PC-9 (cell line): ENCODE data around the gene NFIA. TPM values are rescaled to one million over a fixed set of nuclear protein-coding genes. Genes with fewer than 3 reads are reported as not detected.

Experiments
- BruUV-seq: library from RNA; stranded (reverse); fragments of 400-500 nt; replicated peaks from 2 replicates; lab custom pipeline; 2021; lab: Mats Ljungman, UMichigan
- CTCF ChIA-PET: fragments of 300-600 bp; sonication (Branson Sonifier 250); formaldehyde crosslinking; loops from one replicate; lab custom pipeline; 2022; ENCODE audit warnings: antibody characterized with exemption; lab: Charles Lee
- POLR2A ChIA-PET: fragments of 300-600 bp; sonication (Branson Sonifier 250); formaldehyde crosslinking; loops from one replicate; lab custom pipeline; 2022; ENCODE audit warnings: antibody characterized with exemption; ENCODE audit not compliant: unreplicated experiment; lab: Charles Lee
- DNase-seq, 2 experiments: peaks; one replicate each; pipeline versions ENCODE4 v3.0.0 to v3.0.0-alpha.2; 2015 to 2022; ENCODE audit warnings: mixed read lengths in 1 of 2
- H2AFZ ChIP-seq: fragments of 200-600 bp; sonication (generic); 2 replicates; pipeline ENCODE4 v1.8.1; 2017; ENCODE audit warnings: antibody characterized with exemption
- H3F3A ChIP-seq: fragments of 200-600 bp; sonication (generic); 2 replicates; pipeline ENCODE4 v1.8.1; 2017; ENCODE audit warnings: antibody characterized with exemption, mild to moderate bottlenecking, low read depth; ENCODE audit not compliant: insufficient read depth
- H3K27ac ChIP-seq: fragments of 200-600 bp; sonication (generic); 2 replicates; pipeline ENCODE4 v1.6.1; 2016; ENCODE audit warnings: mixed run types
- H3K27me3 ChIP-seq: fragments of 200-600 bp; sonication (generic); 2 replicates; pipeline ENCODE4 v1.6.1; 2016; ENCODE audit warnings: low read depth, mixed run types; ENCODE audit not compliant: insufficient read depth
- H3K36me3 ChIP-seq: fragments of 200-600 bp; sonication (generic); 2 replicates; pipeline ENCODE4 v1.6.1; 2016; ENCODE audit warnings: low read depth, mixed run types
- H3K4me1 ChIP-seq: fragments of 200-600 bp; sonication (generic); replicated peaks from 2 replicates; pipeline ENCODE4 v1.6.1; 2016; ENCODE audit warnings: mixed run types; ENCODE audit not compliant: insufficient read depth
- H3K4me2 ChIP-seq: fragments of 200-600 bp; sonication (generic); 2 replicates; pipeline ENCODE4 v1.6.1; 2017; ENCODE audit warnings: mixed run types
- H3K4me3 ChIP-seq: fragments of 200-600 bp; sonication (generic); 2 replicates; pipeline ENCODE4 v1.6.1; 2016; ENCODE audit warnings: mixed run types
- H3K79me2 ChIP-seq: fragments of 200-600 bp; sonication (generic); 2 replicates; pipeline ENCODE4 v1.6.1; 2017; ENCODE audit warnings: low read depth, mixed run types
- H3K9me2 ChIP-seq: fragments of 200-600 bp; sonication (generic); 2 replicates; pipeline ENCODE4 v1.8.1; 2017; ENCODE audit warnings: mild to moderate bottlenecking; ENCODE audit not compliant: insufficient read depth
- H3K9me3 ChIP-seq: fragments of 200-600 bp; sonication (generic); 2 replicates; pipeline ENCODE4 v1.8.1; 2016; ENCODE audit warnings: low read depth; ENCODE audit not compliant: insufficient read depth
- H4K20me1 ChIP-seq: fragments of 200-600 bp; sonication (generic); 2 replicates; pipeline ENCODE4 v1.8.1; 2017; ENCODE audit not compliant: insufficient read depth
- CTCF ChIP-seq: fragments of 200-600 bp; sonication (generic); conservative IDR thresholded peaks from 2 replicates; pipeline ENCODE4 v1.6.1; 2017; ENCODE audit warnings: mixed run types, antibody characterized with exemption, mild to moderate bottlenecking, moderate library complexity
- EZH2 ChIP-seq: fragments of 200-600 bp; sonication (generic); IDR thresholded peaks from 2 replicates; pipeline ENCODE4 v1.8.0; 2017; ENCODE audit warnings: antibody characterized with exemption, low read depth
- intact Hi-C: fragments of 100-400 bp; cut with micrococcal nuclease; formaldehyde crosslinking; loops from one replicate; pipeline ENCODE4 v1.10.0; 2022; ENCODE audit not compliant: unreplicated experiment
- total RNA-seq: library from RNA; stranded (reverse); gene quantifications from 2 replicates; pipeline ENCODE4 v1.2.3, GENCODE V29; 2021

Gene NFIA
- total RNA-seq, 1 experiment from 2014 or later = 26.7 TPM

GRCh38 chr1:61506236-61506635 lies 423.9 kb downstream of the NFIA start:
- intact Hi-C loops = no loop called here
- Histone ChIP-seq H3K9me2 (no peaks in the 10 kb centered on the region), H4K20me1 (no peaks in the 10 kb centered on the region), H2AFZ (no peak overlapping the region), H3K27ac (no peak overlapping the region), H3K9me3 (no peaks in the 10 kb centered on the region), H3F3A (no peaks in the 10 kb centered on the region), H3K4me1 (no peaks in the 10 kb centered on the region), H3K4me3 (no peak overlapping the region), H3K79me2 (no peaks in the 10 kb centered on the region), H3K4me2 (no peak overlapping the region), H3K36me3 (no peaks in the 10 kb centered on the region), H3K27me3 (no peaks in the 10 kb centered on the region)
- TF ChIP-seq CTCF = no peak
- no peak for TF ChIP-seq EZH2
- CTCF ChIA-PET = no interaction called here
- no peak for DNase-seq
- POLR2A ChIA-PET = no interaction called here
- BruUV-seq = no TSS peak

- Histone ChIP-seq H3K9me3 (no peaks in the 10 kb centered on the region), H3K4me2 (no peak overlapping the region), H4K20me1 (no peaks in the 10 kb centered on the region), H3K27ac (no peak overlapping the region), H3K27me3 (no peaks in the 10 kb centered on the region), H3K36me3 (no peaks in the 10 kb centered on the region), H3F3A (no peaks in the 10 kb centered on the region), H3K9me2 (no peaks in the 10 kb centered on the region), H3K79me2 (no peaks in the 10 kb centered on the region), H2AFZ (no peak overlapping the region), H3K4me1 (no peaks in the 10 kb centered on the region), H3K4me3 (no peak overlapping the region)
- CTCF ChIA-PET = interaction anchor here (0.6 kb wide), 1 partner anchor 127 kb away, joined by 3 read pairs; no protein-coding TSS in a partner anchor
- DNase-seq = no peak
- intact Hi-C loops = no loop called here
- no TSS peak for BruUV-seq
- POLR2A ChIA-PET = no interaction called here
- TF ChIP-seq EZH2 (no peak), CTCF (no peak)
Observed at GRCh38 chr1:61506944-61507500, 424.7 kb downstream of the NFIA start.
